GM18502 (cell line): Measurements from ENCODE around the gene OR56B4.
"Not testable (repeated sequence)": the region's sequence is repeated elsewhere in the genome, so short reads cannot be mapped to it uniquely, and the experiment has no call there.

ENCODE experiments used
- ATAC-seq: cut with Tn5 transposase; IDR thresholded peaks from one replicate; pipeline ENCODE4 v1.9.1; 2021; ENCODE audit warnings: mild to moderate bottlenecking; ENCODE audit not compliant: unreplicated experiment, poor library complexity

Gene OR56B4, protein sequence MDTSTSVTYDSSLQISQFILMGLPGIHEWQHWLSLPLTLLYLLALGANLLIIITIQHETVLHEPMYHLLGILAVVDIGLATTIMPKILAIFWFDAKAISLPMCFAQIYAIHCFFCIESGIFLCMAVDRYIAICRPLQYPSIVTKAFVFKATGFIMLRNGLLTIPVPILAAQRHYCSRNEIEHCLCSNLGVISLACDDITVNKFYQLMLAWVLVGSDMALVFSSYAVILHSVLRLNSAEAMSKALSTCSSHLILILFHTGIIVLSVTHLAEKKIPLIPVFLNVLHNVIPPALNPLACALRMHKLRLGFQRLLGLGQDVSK

DNA sequence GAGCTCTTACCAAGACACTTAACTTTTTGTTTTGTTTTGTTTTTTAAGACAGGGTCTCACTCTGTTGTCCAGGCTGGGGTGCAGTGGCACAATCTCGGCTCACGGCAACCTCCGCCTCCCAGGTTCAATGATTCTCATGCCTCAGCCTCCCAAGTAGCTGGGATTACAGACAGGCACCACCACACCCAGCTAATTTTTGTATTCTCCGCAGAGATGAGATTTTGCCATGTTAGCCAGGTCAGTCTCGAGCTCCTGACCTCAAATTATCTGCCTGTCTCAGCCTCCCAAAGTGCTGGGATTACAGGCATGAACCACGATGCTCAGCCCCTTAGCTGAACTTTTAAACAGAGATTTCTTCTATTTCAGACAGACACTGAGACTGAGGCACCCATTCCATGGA, at the start of gene OR56B4:
OR56B4 (plus strand) TSS at position 301 of the 400 bp plus-strand sequence; CDS start at position 396, 95 bp downstream.
- ATAC-seq = not testable (repeated sequence)

DNA sequence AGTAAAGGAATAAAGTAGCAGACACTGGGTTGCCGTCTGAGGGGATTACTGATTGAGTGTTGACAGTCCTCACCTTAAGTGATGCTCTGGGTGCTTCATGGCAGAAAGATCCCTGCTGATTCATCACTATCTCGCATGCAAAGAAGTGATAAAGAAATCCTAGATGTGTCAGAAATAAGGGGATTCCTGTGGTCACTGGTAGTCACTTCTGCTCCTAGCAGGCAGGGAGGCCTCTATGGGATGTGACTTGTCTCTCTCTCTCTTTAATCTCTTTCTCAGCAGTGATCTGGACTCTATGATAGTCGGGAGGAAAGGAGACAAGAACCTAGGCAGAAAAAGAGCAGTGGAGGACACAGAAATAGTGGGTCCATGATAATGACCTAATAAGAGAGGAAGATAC, 46.0 kb upstream of the OR56B4 start:
- no peak for ATAC-seq

DNA sequence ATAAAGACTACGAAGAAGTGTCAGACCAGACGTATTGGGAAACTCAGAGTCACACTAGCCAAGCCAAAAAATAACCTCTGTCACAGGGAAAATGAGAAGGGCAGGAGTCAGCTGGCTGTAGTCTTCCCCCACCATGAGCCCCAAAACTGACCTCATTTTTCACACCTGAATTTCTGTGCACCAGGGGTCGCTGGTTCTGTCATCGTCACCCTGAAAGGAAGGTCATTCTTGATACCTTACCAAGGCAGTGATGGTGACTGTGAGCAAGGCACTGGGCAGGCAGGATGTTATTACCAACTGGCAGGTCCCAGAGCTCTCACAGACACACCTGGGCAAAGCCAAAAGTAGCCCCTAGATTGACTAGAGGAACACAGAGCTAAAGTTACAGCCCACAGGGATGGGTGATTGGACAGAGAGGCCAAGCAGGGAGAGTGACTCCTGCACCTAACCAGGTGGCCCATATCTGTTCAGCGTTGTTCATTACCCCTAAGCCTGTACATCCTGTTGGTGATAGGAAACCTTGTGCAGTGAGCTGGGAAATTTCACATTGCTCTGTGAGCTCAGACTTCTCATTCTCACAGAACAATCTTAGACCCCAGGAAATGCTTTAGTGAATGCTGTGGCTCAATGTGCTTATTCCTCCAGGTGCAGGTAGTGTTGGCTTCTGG, 44.7 kb upstream of the OR56B4 start:
- no peak for ATAC-seq

DNA sequence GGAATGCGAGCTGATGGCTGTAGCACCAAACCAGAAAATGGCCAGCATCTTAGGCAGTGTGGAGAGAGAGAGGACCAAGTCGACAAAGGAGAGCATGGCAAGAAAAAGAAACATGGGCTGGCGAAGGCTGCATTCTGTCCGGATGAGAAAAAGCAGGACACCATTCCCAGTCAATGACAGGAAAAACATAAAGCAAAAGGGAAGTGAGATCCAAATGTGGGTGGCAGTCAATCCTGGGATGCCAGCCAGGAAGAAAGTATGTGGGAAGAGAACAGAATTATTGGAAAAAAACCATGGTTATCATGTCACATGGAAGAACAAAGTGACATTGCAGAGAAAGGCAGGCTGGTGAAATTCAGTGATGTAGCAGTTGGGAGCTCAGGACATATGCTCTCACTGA, 40.0 kb upstream of the OR56B4 start:
- no peak for ATAC-seq

DNA sequence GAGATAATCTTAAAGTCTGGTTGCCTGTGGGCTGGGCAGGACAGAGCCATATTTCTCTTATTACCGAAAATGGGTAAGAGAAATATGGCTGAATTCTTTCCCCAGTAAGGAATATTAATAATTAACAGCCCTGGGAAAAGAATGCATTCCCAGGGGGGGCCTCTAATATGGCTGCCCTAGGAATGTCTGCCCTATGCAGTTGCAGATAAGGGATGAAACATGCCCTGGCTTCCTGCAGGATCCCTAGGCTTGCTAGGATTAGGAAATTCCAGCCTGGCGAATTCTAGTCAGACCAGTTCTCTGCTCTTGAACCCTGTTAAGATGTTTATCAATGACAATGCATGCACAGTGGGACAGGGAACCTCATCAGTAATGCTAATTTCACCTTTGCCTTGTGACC, 31.0 kb upstream of the OR56B4 start:
- not testable (repeated sequence) for ATAC-seq

DNA sequence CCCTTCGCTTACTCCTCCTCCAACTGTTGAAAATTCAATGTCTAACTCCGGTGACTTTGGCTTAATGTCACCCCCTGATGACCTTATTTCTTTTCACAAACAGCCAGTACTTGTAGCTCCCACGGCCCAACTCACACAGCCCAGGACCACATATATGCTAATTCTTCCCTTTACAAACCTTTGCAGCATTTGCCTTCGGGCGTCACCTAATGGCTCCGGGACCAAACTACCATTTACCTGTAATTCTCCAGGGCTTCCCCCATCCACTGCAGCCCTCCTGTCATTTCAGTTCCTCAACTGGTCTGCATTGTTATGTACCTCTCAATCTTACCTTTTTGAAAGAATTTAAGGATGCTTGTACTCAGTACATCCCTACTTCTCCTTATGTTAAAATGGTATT, 29.8 kb upstream of the OR56B4 start:
- no peak for ATAC-seq

DNA sequence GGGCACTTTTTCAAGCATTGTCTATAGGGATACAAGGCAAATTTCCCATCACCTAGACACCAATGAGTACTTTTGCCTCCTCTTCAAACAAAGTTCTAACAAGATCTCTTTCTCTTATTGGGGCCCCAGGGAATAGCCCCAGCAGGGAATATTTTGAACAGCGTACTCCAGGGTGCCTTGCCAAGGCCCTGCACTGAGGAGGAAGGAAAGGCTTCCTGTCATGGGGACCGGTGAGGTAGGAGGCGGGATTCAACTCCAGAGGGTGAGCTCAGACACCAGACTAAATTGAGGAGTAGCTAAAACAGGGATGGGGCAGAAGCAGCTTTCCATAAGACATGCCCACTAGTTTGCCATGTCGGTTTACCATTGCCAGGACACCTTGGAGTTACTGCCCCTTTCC, 28.0 kb upstream of the OR56B4 start:
- ATAC-seq = no peak

DNA sequence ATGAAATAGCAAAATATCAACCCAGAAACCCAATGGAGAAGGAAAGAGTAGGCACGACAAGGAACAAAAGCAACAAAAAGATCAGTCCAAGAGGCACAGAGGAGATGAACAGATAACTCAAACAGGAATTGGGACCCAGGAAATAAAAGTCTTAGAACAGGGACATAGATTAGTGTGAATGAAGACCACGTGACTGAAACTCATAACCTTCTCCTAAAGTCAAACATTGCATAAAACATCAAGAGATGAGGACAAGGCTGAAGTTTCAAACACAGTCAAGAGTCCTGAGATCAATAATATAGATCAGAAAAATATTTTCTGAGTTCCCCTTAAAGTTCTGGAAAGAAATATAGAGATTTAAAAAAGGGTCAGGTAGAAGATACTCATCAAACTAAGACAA, 24.4 kb upstream of the OR56B4 start:
- no peak for ATAC-seq

DNA sequence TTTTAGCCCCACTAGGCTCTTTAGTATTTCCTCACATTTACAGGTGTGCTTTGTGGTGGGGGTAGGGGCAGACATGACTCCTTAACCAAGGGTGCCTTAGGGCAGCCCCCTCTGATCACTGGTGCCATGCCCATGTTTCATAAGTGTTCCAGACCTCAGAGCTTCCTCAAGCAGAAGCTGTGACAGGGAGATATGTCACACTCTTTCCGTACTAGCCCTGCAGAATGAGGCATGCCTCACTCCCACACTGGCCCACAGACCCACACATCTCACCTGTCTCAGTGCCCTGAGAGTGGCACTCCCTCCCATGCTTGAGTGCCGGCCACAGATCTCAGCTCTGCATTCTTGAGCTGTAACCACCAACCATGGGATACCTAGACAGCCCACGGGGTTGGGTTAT, 22.9 kb upstream of the OR56B4 start:
- no peak for ATAC-seq

DNA sequence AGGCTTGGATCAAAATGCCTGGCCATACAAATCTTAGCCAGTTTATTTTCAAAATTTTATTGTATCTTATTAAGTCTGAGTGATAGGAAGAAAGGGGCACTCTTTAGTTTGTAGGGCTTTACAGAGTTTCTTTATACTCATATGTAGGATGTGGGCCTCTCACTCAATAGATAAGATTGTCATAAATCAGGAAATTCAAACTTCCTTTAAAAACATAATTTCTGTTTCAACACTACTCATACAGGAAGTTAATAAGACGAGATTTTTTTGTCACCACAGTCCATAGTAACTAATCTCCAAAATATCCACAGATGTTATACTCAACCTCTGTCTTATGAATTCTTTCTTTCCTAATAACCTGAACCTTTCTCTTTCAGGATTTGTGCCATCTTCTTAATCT, 13.3 kb upstream of the OR56B4 start:
- no peak for ATAC-seq

DNA sequence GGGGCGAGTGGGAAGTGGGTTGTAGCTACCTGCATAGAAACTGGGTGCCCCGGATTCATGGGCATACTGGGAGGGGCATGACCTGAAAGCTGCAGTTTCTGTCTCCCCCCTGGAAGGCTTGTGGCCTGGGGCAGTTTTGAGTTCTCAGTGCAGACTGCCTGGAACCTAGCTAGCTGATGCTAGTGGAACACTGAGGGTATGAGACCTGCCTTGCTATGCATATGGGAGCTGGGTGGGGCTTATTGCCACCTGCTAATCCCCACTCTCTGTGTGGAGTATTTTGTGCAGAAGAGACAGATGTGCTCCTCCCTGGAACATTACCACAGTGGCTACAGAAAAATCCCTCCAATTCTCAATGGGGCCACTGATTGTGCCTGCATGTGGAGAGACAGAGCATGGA, 11.7 kb upstream of the OR56B4 start:
- ATAC-seq = no peak

DNA sequence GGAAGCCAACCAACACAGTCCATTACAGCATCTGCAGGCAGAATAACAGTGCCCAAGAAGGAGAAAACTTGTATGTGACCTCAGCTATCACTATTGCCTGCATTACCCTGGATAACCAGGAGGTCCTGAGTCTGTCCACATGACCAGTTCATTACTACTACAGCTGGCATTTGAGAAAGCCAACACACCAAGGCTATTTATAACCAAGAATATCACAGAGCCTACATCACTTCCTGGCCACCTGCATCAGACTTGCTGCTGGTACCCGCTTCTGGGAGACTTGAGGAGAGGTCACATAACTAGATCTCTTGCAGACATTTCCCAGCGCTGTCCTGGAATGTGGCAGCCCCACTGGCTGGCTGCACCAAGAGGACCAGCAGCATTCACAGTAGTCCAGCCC, 11.1 kb upstream of the OR56B4 start:
- ATAC-seq = no peak

DNA sequence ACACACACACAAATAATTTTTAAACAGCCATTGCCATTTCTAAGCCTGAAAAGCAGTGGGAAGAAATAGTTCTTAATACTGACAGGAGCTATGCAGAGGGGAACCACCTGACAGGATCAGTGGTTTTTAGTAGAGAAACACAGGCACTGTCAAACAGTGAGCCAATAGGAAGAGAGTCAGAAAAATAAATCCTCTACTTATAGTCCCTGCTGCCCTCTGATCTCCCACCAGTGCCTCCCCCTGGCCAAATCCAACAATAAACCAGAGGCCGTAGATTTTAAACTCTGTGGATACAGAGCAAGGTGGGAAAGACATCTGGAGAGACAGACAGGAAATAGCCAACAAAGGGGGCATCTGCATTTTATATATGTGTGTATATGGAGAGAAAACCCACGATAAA, 7.9 kb upstream of the OR56B4 start:
- ATAC-seq = no peak

DNA sequence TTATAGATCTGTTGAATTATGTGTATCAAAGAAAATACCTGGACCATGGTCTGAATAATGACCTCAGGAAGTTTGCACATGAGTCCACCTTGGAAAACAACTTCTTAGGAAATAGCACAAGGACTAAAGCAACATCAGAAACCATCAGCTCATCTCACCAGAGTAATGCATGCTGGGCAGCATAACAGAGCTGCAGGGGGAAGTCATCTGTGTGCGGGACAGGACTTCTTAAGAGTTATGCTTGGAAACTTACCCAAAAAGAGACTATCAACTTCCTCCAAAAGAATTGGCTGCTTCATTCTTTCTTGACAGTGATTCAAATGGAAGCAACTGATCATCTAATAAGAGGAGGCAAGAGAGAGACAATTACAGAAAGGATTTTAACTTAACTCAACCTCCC, 2.5 kb downstream of the OR56B4 start:
- no peak for ATAC-seq

DNA sequence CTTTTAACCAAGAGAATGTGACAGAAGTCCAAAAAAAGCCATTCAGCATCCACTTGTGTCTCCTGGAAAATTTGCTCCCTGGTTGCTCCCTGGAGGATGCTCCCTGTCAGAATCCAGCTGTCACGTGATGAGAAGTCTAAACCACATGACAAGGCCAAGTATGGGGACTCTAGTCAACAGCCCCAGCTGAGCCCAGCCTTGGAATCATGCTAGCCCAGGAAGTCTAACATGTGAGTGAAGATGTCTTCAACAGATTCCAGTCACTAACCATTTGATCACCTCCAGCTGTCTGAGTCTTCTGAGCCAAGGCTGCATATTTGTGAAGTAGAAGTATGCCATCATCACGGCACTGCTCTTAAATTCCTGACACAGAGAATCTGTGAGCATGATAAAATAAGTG, 4.2 kb downstream of the OR56B4 start:
- no peak for ATAC-seq

DNA sequence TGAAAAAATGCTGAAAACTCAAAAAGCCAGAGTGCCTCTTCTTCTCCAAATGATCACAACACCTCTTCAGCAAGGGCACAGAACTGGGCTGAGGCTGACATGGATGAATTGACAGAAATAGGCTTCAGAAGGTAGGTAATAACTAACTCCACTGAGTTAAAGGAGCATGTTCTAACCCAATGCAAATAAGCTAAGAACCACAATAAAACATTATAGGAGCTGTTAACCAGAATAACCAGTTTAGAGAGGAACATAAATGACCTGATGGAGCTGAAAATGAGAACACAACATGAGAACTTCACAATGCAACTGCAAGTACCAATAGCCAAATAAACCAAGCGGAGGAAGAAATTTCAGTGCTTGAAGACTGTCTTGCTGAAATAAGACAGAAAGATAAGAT, 9.2 kb downstream of the OR56B4 start:
- no peak for ATAC-seq

DNA sequence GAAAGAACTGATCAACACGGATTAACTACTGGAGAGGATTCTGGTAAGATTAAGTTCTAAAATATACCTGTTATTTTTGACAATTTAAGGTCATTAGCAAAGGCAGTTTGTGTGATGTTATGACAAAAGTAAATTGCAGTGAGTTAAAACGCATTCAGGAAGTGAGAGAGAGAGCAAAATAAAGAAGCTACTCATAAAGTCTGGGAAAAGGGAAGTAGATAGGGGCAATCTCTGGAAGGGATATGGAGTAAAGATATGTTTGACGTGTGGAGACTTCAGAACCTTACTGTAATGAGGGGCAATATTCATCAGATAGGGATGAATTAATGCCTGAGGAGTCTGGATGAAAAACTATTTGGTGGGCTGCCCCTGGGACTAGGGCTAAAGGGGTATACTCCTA, 16.8 kb downstream of the OR56B4 start:
- no peak for ATAC-seq

DNA sequence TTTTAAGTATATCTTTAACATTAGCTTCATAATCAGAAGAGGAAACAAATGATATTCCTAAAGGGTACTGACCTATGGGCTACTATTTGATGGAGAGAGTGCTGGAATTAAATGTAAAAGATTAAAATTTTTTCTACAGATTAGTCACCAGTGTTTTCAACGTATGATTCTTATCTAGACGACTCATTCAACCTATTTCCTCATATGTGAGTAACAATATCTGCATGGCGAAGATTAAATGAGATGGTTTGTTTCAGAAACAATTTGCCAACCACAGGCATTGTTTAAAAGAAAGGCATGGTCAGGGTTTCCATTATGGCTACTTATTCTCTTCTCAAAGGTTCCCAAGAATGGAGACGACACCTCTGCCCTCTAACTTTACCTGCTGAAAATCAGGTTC, 20.4 kb downstream of the OR56B4 start:
- ATAC-seq = no peak

DNA sequence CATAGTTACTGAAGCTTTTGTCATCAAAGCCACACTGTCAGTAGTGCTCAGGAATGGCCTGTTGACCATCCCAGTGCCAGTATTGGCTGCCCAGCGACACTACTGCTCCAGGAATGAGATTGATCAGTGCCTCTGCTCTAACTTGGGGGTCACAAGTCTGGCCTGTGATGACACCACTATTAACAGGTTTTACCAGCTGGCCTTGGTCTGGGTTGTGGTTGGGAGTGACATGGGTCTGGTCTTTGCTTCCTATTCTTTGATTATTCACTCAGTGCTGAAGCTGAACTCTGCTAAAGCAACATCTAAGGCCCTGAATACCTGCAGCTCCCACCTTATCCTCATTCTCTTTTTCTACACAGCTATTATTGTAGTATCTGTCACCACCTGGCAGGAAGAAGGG, 21.5 kb downstream of the OR56B4 start:
- no peak for ATAC-seq

DNA sequence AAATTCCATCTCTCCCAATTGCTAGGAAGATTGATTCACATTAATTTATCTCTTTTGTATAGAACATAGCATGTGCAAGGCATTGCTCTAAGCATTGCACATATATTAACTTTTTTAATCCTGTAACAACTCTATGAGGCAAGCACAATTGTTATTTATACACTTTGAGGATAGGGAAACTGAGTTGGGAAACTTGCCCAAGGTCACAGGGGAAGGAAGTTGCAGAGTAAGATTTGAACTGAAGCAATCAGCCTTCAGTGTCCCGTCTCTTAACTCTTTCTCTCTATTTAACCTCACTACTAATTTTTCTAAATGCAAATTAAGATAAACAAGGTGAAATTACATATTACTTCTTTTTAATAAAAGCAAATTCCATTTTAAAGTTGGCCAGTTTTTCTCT, 22.2 kb downstream of the OR56B4 start:
- no peak for ATAC-seq

DNA sequence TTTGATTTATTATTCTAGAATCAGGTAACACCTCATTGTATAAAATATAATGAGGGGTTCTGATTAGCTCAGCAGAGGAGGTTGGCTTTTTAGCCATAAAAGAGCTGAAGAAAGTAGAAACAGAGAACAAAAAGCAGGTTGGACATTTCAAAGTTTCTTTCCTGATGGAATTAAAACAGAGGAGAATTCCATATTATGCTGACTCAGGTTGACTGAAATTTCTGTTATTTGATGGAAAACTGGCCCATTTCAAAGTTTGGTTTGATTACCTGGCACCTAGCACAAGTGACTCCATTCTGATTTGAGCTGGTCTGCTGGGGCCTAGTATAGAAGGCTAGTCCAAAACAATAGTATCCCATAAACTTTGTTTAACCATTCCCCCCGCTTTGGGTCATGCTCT, 24.9 kb downstream of the OR56B4 start:
- no peak for ATAC-seq

DNA sequence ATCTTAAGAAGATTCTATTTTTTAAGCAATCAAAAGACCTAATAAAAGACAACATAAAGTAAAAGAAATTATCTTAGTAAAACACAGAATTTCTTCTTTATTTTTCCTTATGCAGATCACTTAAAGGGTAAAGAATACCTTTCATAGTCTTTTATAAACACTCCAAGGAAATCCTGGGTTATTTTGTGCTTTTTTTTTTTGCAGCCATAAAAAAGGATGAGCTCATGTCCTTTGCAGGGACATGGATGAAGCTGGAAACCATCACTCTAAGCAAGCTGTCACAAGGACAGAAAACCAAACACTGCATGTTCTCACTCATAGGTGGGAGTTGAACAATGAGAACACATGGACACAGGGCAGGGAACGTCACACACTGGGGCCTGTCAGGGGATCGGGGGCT, 28.5 kb downstream of the OR56B4 start:
- not testable (repeated sequence) for ATAC-seq
